HepG2 (cell line): ENCODE measurements around the gene QKI.

Experiments used
- BRCA1 ChIP-seq: sonication (generic); formaldehyde crosslinking; IDR thresholded peaks from 2 replicates; pipeline ENCODE4 v1.4.0; 2020; ENCODE audit warnings: missing genetic modification reagents
- CEBPB ChIP-seq: IDR thresholded peaks from 2 replicates; pipeline ENCODE4 v1.6.1; 2011; ENCODE audit warnings: low read depth, low read length, improper control_type of control experiment, borderline replicate concordance
- CHD2 ChIP-seq: IDR thresholded peaks from 2 replicates; pipeline ENCODE4 v1.6.1; 2011; ENCODE audit warnings: low read depth, low read length, improper control_type of control experiment
- CTCF ChIP-seq: sonication (generic); formaldehyde crosslinking; IDR thresholded peaks from 2 replicates; pipeline ENCODE4 v1.5.0; 2020; ENCODE audit warnings: mild to moderate bottlenecking, missing genetic modification reagents, moderate library complexity
- IRF9 ChIP-seq: sonication (generic); formaldehyde crosslinking; IDR thresholded peaks from 2 replicates; pipeline ENCODE4 v1.8.0; 2022; ENCODE audit warnings: missing genetic modification reagents, mild to moderate bottlenecking, borderline replicate concordance
- MTF2 ChIP-seq: sonication (generic); formaldehyde crosslinking; IDR thresholded peaks from 2 replicates; pipeline ENCODE4 v1.5.0; 2020; ENCODE audit warnings: missing genetic modification reagents, borderline replicate concordance
- NCOA1 ChIP-seq: sonication (generic); formaldehyde crosslinking; IDR thresholded peaks from 2 replicates; pipeline ENCODE4 v1.9.0; 2021; ENCODE audit warnings: missing genetic modification reagents
- SALL2 ChIP-seq: sonication (generic); formaldehyde crosslinking; IDR thresholded peaks from 2 replicates; pipeline ENCODE4 v1.8.1; 2023; ENCODE audit warnings: mild to moderate bottlenecking, missing genetic modification reagents, inconsistent platforms
- SIN3A ChIP-seq: IDR thresholded peaks from 2 replicates; pipeline ENCODE4 v1.6.1; 2011; ENCODE audit warnings: low read depth, mild to moderate bottlenecking, control low read depth, low read length, borderline replicate concordance
- U2AF1 ChIP-seq: fragments of 200-400 bp; formaldehyde crosslinking; optimal IDR thresholded peaks from 2 replicates; pipeline ENCODE3; 2017; ENCODE audit warnings: mild to moderate bottlenecking, low read depth, low read length
- ZNF589 ChIP-seq: sonication (generic); formaldehyde crosslinking; conservative IDR thresholded peaks from 2 replicates; pipeline ENCODE4 v1.8.0; 2022; ENCODE audit warnings: mild to moderate bottlenecking, moderate library complexity, missing genetic modification reagents

GRCh38 chr6:163572612-163573011 lies 158.1 kb downstream of the QKI start:
- no peak for TF ChIP-seq CTCF (CRISPR knock-in tag)
- no peak for TF ChIP-seq SALL2 (CRISPR knock-in tag)
- no peak for TF ChIP-seq BRCA1
- no peak for TF ChIP-seq CEBPB
- TF ChIP-seq MTF2 (CRISPR knock-in tag) = no peak
- no peak for TF ChIP-seq NCOA1 (CRISPR knock-in tag)
- no peak for TF ChIP-seq SIN3A
- TF ChIP-seq CHD2 = no peak
- TF ChIP-seq ZNF589 (CRISPR knock-in tag) = no peak
- TF ChIP-seq U2AF1 = no peak
- TF ChIP-seq IRF9 = no peak
